Measurements from ENCODE around the gene CCNL2.

GRCh38 chr1:1436630-1437032, 37.5 kb upstream of the CCNL2 start:
- TF ChIP-seq ATF2 (CRISPR knock-in tag; IDR thresholded peaks at IDR 0.05; ENCODE audit: borderline replicate concordance, low read depth) (no peak), USF2 (CRISPR knock-in tag; IDR thresholded peaks at IDR 0.05) (no peak), TEAD4 (CRISPR knock-in tag; IDR thresholded peaks at IDR 0.05) (no peak), CREB1 (CRISPR knock-in tag; IDR thresholded peaks at IDR 0.05) (no peak), TCF7 (CRISPR knock-in tag; IDR thresholded peaks at IDR 0.05; ENCODE audit: low read depth) (no peak), PREB (CRISPR knock-in tag; IDR thresholded peaks at IDR 0.05; ENCODE audit: borderline replicate concordance) (no peak), PRDM15 (CRISPR knock-in tag; IDR thresholded peaks at IDR 0.05) (no peak), ERG (CRISPR knock-in tag; IDR thresholded peaks at IDR 0.05) (no peak)
- TF ChIP-seq, protein P1, sequence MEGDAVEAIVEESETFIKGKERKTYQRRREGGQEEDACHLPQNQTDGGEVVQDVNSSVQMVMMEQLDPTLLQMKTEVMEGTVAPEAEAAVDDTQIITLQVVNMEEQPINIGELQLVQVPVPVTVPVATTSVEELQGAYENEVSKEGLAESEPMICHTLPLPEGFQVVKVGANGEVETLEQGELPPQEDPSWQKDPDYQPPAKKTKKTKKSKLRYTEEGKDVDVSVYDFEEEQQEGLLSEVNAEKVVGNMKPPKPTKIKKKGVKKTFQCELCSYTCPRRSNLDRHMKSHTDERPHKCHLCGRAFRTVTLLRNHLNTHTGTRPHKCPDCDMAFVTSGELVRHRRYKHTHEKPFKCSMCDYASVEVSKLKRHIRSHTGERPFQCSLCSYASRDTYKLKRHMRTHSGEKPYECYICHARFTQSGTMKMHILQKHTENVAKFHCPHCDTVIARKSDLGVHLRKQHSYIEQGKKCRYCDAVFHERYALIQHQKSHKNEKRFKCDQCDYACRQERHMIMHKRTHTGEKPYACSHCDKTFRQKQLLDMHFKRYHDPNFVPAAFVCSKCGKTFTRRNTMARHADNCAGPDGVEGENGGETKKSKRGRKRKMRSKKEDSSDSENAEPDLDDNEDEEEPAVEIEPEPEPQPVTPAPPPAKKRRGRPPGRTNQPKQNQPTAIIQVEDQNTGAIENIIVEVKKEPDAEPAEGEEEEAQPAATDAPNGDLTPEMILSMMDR (IDR thresholded peaks at IDR 0.05), result no peak
- TF ChIP-seq, protein P2, sequence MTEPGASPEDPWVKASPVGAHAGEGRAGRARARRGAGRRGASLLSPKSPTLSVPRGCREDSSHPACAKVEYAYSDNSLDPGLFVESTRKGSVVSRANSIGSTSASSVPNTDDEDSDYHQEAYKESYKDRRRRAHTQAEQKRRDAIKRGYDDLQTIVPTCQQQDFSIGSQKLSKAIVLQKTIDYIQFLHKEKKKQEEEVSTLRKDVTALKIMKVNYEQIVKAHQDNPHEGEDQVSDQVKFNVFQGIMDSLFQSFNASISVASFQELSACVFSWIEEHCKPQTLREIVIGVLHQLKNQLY (CRISPR knock-in tag; IDR thresholded peaks at IDR 0.05), result no peak

Data from WTC11 (cell line).